ENCODE data around the gene MYH10. TPM values are rescaled to one million over a fixed set of nuclear protein-coding genes. Genes with fewer than 3 reads are reported as not detected.

Gene MYH10
- total RNA-seq, 1 experiment from 2014 or later = 74.0 TPM

DNA sequence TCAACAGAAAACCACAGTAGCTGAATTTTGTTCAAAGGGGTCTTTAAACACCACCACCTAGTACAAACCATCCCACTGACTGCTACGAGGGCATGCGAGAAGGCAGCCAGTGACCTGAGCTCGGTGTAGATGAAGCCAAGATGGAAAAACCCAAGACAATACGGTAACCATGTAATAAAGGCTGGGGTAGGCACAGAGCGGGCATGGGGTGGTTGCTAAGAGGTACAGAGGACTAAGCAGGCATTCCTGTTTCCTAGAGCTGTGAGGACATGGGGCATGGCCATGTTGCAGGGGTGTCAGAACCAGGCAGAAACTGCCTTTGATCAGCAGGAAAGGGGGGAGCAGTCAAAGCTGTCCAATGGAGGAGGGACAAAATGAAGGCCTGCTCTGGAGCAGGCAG lies 142.8 kb downstream of the MYH10 start:
- Histone ChIP-seq H3K9me3 (no peaks in the 10 kb centered on the region), H3K27me3 (replicated peaks; ENCODE audit: control insufficient read depth, insufficient read depth, low read length) (no peaks in the 10 kb centered on the region), H3K36me3 (ENCODE audit: control insufficient read depth, insufficient read depth, low read length) (no peaks in the 10 kb centered on the region; the same call in none of the 2 replicates), H3K4me1 (no peaks in the 10 kb centered on the region), H3K4me3 (ENCODE audit: low read depth, low read length) (no peak overlapping the region)
- TF ChIP-seq, protein P1, sequence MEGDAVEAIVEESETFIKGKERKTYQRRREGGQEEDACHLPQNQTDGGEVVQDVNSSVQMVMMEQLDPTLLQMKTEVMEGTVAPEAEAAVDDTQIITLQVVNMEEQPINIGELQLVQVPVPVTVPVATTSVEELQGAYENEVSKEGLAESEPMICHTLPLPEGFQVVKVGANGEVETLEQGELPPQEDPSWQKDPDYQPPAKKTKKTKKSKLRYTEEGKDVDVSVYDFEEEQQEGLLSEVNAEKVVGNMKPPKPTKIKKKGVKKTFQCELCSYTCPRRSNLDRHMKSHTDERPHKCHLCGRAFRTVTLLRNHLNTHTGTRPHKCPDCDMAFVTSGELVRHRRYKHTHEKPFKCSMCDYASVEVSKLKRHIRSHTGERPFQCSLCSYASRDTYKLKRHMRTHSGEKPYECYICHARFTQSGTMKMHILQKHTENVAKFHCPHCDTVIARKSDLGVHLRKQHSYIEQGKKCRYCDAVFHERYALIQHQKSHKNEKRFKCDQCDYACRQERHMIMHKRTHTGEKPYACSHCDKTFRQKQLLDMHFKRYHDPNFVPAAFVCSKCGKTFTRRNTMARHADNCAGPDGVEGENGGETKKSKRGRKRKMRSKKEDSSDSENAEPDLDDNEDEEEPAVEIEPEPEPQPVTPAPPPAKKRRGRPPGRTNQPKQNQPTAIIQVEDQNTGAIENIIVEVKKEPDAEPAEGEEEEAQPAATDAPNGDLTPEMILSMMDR (IDR thresholded peaks at IDR 0.05; ENCODE audit: insufficient read depth in 1 of 2, low read depth in 1 of 2, low read length in 1 of 2, severe bottlenecking in 1 of 2, unreplicated experiment in 1 of 2) = no peak
- Mint-ChIP-seq H3K4me3 (ENCODE audit: unreplicated experiment) (no peak overlapping the region), H3K9me3 (ENCODE audit: unreplicated experiment) (peaks cover 7% of the 10 kb centered on the region), H3K27ac (ENCODE audit: unreplicated experiment) (no peak overlapping the region), H3K27me3 (ENCODE audit: insufficient read depth, unreplicated experiment) (no peaks in the 10 kb centered on the region), H3K36me3 (ENCODE audit: insufficient read depth, unreplicated experiment) (peaks cover 72% of the 10 kb centered on the region), H3K4me1 (ENCODE audit: low read depth, unreplicated experiment) (no peaks in the 10 kb centered on the region)
- ChIA-PET CTCF (no interaction called here), POLR2A (no interaction called here)
- no peak for DNase-seq
- no TSS peak for BruUV-seq (replicated peaks)
- intact Hi-C loops (cut with micrococcal nuclease; ENCODE audit: unreplicated experiment) = no loop called here

DNA sequence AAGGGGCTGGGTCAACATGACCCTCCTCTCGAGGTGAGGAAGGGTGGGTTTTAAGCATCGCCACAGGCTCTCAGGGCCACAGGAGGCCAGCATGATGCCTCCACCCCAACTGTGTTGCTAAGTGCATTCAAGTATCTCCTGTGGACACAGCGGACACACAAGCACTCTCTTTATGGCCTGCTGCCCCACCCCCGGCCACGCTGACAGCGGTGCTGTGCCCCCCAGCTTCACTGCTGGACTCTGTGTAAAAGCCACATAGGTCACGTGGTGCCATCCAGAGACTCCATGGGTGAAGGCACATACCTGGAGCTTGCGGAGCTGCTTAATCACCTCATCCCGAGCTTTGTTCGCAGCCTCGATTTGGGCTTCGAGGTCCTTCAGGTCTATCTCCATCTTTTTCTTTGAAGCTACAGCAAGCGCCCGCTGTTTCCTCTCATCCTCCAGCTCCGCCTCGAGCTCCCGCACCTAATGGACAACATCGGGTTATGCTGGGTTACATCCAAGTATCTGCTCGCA lies 143.3 kb downstream of the MYH10 start:
- no peaks in the 10 kb centered on the region; the same call in none of the 2 replicates for H3K36me3 ChIP-seq (ENCODE audit: control insufficient read depth, insufficient read depth, low read length)
- no TSS peak for BruUV-seq (replicated peaks)
- H3K4me1 ChIP-seq = no peaks in the 10 kb centered on the region
- TF ChIP-seq, protein P1 (IDR thresholded peaks at IDR 0.05; ENCODE audit: insufficient read depth in 1 of 2, low read depth in 1 of 2, low read length in 1 of 2, severe bottlenecking in 1 of 2, unreplicated experiment in 1 of 2) = no peak
- H3K4me3 Mint-ChIP-seq (ENCODE audit: unreplicated experiment) = no peak overlapping the region
- no peak overlapping the region for H3K27ac Mint-ChIP-seq (ENCODE audit: unreplicated experiment)
- H3K27me3 ChIP-seq (replicated peaks; ENCODE audit: control insufficient read depth, insufficient read depth, low read length) = no peaks in the 10 kb centered on the region
- CTCF ChIA-PET = no interaction called here
- no peak for DNase-seq
- H3K9me3 ChIP-seq = no peaks in the 10 kb centered on the region
- no peaks in the 10 kb centered on the region for H3K4me1 Mint-ChIP-seq (ENCODE audit: low read depth, unreplicated experiment)
- no peak overlapping the region for H3K4me3 ChIP-seq (ENCODE audit: low read depth, low read length)
- peaks cover 7% of the 10 kb centered on the region for H3K9me3 Mint-ChIP-seq (ENCODE audit: unreplicated experiment)
- POLR2A ChIA-PET = no interaction called here
- intact Hi-C loops (cut with micrococcal nuclease; ENCODE audit: unreplicated experiment) = no loop called here
- peaks cover 72% of the 10 kb centered on the region for H3K36me3 Mint-ChIP-seq (ENCODE audit: insufficient read depth, unreplicated experiment)
- no peaks in the 10 kb centered on the region for H3K27me3 Mint-ChIP-seq (ENCODE audit: insufficient read depth, unreplicated experiment)

DNA sequence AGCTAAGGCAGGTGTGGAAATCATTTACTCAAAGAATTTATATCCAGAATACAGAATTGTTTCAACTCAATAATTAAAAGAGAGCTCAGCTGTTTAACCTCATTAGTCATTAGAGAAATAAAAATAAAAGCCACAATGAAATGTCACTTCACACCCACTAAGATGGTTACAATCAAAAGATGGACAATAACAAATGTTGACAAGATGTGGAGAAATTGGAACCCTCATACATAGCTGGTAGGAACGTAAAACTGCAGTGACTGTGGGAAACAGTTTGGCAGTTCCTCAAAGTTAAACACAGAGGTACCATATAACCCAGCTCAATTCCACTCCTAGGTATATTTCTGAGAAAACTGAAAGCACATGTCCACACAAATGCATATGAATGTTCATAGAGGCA lies 145.0 kb downstream of the MYH10 start:
- no peaks in the 10 kb centered on the region for H3K9me3 ChIP-seq
- H3K36me3 ChIP-seq (ENCODE audit: control insufficient read depth, insufficient read depth, low read length) = no peaks in the 10 kb centered on the region; the same call in none of the 2 replicates
- peaks cover 73% of the 10 kb centered on the region for H3K36me3 Mint-ChIP-seq (ENCODE audit: insufficient read depth, unreplicated experiment)
- H3K27ac Mint-ChIP-seq (ENCODE audit: unreplicated experiment) = no peak overlapping the region
- H3K27me3 ChIP-seq (replicated peaks; ENCODE audit: control insufficient read depth, insufficient read depth, low read length) = no peaks in the 10 kb centered on the region
- no peak overlapping the region for H3K4me3 Mint-ChIP-seq (ENCODE audit: unreplicated experiment)
- TF ChIP-seq, protein P1 (IDR thresholded peaks at IDR 0.05; ENCODE audit: insufficient read depth in 1 of 2, low read depth in 1 of 2, low read length in 1 of 2, severe bottlenecking in 1 of 2, unreplicated experiment in 1 of 2) = no peak
- no peak for DNase-seq
- CTCF ChIA-PET = no interaction called here
- H3K9me3 Mint-ChIP-seq (ENCODE audit: unreplicated experiment) = peaks cover 7% of the 10 kb centered on the region
- H3K4me3 ChIP-seq (ENCODE audit: low read depth, low read length) = no peak overlapping the region
- H3K4me1 Mint-ChIP-seq (ENCODE audit: low read depth, unreplicated experiment) = no peaks in the 10 kb centered on the region
- no peaks in the 10 kb centered on the region for H3K4me1 ChIP-seq
- POLR2A ChIA-PET = no interaction called here
- H3K27me3 Mint-ChIP-seq (ENCODE audit: insufficient read depth, unreplicated experiment) = no peaks in the 10 kb centered on the region
- no TSS peak for BruUV-seq (replicated peaks)
- intact Hi-C loops (cut with micrococcal nuclease; ENCODE audit: unreplicated experiment) = no loop called here
